ENCODE measurements around the gene SPEF1.

SPEF1 gene

GRCh38 chr20:3767427-3768341 lies 13.6 kb downstream of the SPEF1 start, which contains the start of gene ADISSP:
Gene ADISSP, minus strand, starts transcription at chr20:3767753. Its CDS starts 7,653 bp downstream, at chr20:3760100.
- in situ Hi-C loops (cut with HindIII; ENCODE audit: low sequenced_read_pairs) = no loop called here

GRCh38 chr20:3767110-3767426 lies 14.2 kb downstream of the SPEF1 start:
- in situ Hi-C loops (cut with HindIII; ENCODE audit: low sequenced_read_pairs) = no loop called here

GRCh38 chr20:3766422-3767109 lies 14.7 kb downstream of the SPEF1 start:
- in situ Hi-C loops (cut with HindIII; ENCODE audit: low sequenced_read_pairs) = no loop called here

GRCh38 chr20:3765171-3765882 lies 15.9 kb downstream of the SPEF1 start:
- in situ Hi-C loops (cut with HindIII; ENCODE audit: low sequenced_read_pairs) = no loop called here

GRCh38 chr20:3764659-3765058 lies 16.6 kb downstream of the SPEF1 start:
- in situ Hi-C loops (cut with HindIII; ENCODE audit: low sequenced_read_pairs) = no loop called here

GRCh38 chr20:3763671-3764601 lies 17.3 kb downstream of the SPEF1 start:
- in situ Hi-C loops (cut with HindIII; ENCODE audit: low sequenced_read_pairs) = no loop called here

- in situ Hi-C loops (cut with HindIII; ENCODE audit: low sequenced_read_pairs) = no loop called here
These were observed 20.4 kb downstream of the SPEF1 start for GRCh38 chr20:3760655-3761348.

- in situ Hi-C loops (cut with HindIII; ENCODE audit: low sequenced_read_pairs) = no loop called here
These were observed 21.4 kb downstream of the SPEF1 start for GRCh38 chr20:3759884-3760283.

- in situ Hi-C loops (cut with HindIII; ENCODE audit: low sequenced_read_pairs) = no loop called here
These were observed 21.9 kb downstream of the SPEF1 start for GRCh38 chr20:3759316-3759823.

GRCh38 chr20:3758566-3758965 lies 22.7 kb downstream of the SPEF1 start:
- in situ Hi-C loops (cut with HindIII; ENCODE audit: low sequenced_read_pairs) = no loop called here

- in situ Hi-C loops (cut with HindIII; ENCODE audit: low sequenced_read_pairs) = no loop called here
These were observed 24.0 kb downstream of the SPEF1 start for GRCh38 chr20:3757268-3757667.

- in situ Hi-C loops (cut with HindIII; ENCODE audit: low sequenced_read_pairs) = no loop called here
These were observed 25.3 kb downstream of the SPEF1 start for GRCh38 chr20:3755814-3756480.

GRCh38 chr20:3755269-3755668 lies 26.0 kb downstream of the SPEF1 start:
- in situ Hi-C loops (cut with HindIII; ENCODE audit: low sequenced_read_pairs) = no loop called here

- in situ Hi-C loops (cut with HindIII; ENCODE audit: low sequenced_read_pairs) = no loop called here
These were observed 27.0 kb downstream of the SPEF1 start for GRCh38 chr20:3754276-3754630.

- in situ Hi-C loops (cut with HindIII; ENCODE audit: low sequenced_read_pairs) = no loop called here
These were observed 27.6 kb downstream of the SPEF1 start for GRCh38 chr20:3753501-3754275.

- in situ Hi-C loops (cut with HindIII; ENCODE audit: low sequenced_read_pairs) = no loop called here
These were observed 28.1 kb downstream of the SPEF1 start for GRCh38 chr20:3753098-3753497.

- in situ Hi-C loops (cut with HindIII; ENCODE audit: low sequenced_read_pairs) = no loop called here
These were observed 28.9 kb downstream of the SPEF1 start for GRCh38 chr20:3752386-3752759.

GRCh38 chr20:3751675-3752385 lies 29.4 kb downstream of the SPEF1 start:
- in situ Hi-C loops (cut with HindIII; ENCODE audit: low sequenced_read_pairs) = no loop called here
